ENCODE data around the gene KIF26B.

GRCh38 chr1:245169376-245169775 is 14.6 kb downstream of the KIF26B start:
- TF ChIP-seq CTCF (conservative IDR thresholded peaks at IDR 0.05; ENCODE audit: low read depth in 2 of 2) (no peak), ZNF462 (CRISPR knock-in tag; IDR thresholded peaks at IDR 0.05) (no peak), EZH2 (IDR thresholded peaks at IDR 0.05; ENCODE audit: low read depth, unreplicated experiment) (no peak), REST (IDR thresholded peaks at IDR 0.05; ENCODE audit: unreplicated experiment) (no peak)
